Limb (tissue), 2 donors: Measurements from ENCODE around the gene VANGL2.

Source experiments
- DNase-seq, 2 donors: peaks; one replicate each; pipeline ENCODE4 v3.0.0-alpha.2; 2016; ENCODE audit errors: extremely low spot score in 2 of 2

The VANGL2 gene

DNA sequence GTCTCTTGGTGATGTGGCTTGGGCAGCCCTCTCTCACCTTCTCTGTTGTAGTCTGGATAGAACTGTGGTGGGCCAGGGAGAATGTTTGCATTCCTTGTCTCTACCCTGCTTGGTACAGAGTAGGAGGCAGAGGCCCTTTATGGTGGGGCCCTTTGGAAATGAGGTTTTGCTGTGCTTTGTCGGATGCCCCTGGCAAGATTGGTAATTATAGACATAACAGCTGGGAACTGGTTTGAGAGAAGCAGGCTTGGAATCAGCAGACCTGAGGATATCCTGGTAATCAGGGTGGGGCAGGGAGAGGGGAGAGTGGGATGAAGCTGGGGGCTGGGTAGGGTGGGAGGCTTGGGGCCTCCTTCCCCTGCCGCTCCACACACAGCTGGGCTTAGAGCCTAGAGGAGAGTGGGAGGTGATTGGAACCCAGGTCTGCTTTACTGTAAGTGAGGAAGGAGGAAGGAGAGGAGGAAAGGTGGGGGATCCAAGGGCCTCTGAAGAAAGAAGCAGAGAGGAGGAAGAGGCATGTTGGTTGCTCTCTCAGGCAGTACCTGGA is 5.0 kb downstream of the VANGL2 start:
- peak in 1 of 2 donors; percentile 16 for DNase-seq

DNA sequence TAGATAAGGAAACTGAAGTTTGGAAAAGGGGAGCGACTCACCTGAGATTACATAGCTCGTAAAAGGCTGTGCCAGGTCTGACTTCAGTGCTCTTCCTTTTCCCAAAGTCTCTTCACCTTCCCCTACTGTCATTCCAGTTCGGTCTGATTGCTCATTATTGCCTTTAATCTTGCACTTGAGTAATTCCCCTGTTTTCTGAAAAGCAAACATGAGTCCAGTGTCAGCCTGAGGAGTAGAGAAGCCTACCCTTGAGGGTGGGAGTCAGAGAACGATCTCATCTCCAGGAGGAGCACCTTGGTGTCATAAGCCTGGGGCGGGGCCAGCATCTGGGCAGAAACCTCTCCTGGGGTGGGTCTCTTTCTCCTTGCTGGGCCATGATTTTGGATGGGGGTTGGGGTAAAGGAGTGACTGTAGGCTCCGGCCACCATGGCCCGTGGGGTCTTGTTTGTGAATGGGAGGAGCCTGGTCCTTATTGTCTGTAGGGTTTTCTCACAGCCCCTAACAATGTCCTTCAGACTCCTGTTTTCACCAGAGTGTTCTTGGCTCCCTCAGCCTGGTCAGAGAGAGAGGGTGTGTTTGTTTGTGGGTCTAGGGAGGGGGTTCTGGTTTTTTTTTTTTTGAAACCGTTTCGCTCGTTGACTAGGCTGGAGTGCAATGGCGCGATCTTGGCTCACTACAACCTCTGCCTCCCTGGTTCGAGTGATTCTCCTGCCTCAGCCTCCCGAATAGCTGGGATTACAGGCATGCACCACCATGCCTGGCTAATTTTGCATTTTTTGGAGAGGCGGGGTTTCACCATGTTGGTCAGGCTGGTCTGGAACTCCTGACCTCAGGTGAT is 6.0 kb downstream of the VANGL2 start:
- no peak for DNase-seq

DNA sequence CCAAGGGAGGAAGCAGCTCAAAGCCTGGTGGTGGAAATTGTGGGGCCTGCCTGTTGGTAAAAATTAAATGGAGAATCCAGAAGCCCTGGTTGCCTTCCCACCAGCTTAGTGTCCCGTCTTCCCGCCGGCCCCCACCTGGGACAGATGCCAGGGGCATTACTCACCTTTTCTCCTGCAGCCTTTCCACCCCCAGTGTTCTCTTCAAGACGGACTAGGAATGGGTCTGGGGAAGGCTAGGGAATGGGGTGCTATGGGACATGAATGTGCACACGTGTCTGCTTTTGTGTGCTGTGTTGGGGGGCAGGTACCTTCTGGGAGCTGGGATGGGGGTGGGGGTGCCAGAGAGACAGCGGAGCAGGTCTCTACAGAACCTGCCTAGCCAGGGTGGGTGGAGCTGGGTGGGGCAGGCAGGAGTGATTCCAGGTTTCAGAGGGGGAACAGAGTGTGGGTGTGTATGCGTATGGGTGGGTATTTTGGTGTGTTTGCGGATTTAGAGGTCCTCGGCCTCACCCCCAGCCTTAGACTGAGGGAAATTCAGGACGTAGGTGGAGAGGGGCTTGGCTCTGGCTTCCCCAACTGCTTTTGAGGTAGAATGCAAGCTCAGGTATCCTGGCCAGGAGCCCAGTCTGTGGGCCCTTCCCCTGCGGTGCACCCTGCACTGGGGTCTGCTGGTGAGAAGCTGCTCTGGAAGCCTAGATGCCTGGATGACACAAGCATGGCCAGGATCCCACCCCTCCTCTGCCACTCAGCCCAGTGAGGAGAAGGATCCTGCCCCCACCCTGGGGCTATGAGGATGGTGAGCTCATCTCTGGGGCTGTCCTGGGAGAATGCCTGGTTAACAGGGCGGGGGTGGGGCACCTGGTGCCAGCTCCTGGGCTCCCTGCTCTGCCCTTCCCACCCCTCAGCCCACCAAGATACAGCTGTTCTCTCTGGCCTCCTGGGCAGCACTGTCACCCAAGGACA is 7.8 kb downstream of the VANGL2 start:
- DNase-seq = peak in 1 of 2 donors; percentile 37

DNA sequence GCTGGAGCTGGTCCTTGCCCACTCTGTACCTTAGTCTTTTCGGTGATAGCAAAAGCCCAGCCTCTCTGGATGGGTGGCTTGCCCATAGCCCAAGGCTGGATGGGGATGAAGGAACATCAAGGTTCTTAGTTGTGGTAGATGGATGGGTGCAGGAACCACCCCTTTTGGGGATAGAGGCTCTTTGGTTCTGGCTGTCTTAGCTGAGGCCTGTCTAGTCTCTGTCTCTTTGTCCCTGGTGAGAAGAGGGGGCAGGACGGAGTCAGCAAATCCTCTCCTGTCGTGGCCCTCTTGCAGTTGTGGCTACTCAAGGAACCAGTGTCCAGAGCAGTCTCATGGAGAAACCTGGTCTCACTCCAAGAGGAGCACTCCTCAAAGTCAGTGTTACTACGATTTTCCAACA is 8.5 kb downstream of the VANGL2 start:
- DNase-seq = peak in 1 of 2 donors; percentile 21

DNA sequence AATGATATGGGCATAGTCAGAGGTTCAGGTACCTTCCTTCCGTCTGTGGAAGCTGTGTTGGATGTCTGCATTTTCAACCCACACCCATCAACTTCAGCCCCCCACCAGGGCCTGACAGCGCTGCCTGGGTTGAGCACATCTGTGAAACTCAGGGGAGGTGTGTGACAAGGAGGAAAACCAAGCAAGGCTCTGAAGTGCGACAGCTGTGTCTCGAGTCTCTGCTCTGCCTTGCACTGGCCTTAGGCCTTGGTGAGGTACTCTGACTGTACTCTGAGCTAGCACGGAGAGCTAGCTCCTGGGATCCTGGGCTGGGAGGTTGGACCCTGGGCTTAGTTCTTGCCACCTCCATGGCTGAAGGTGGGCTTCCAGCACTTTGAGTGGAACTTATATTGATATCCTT is 9.1 kb downstream of the VANGL2 start:
- DNase-seq = peak in 1 of 2 donors; percentile 26

DNA sequence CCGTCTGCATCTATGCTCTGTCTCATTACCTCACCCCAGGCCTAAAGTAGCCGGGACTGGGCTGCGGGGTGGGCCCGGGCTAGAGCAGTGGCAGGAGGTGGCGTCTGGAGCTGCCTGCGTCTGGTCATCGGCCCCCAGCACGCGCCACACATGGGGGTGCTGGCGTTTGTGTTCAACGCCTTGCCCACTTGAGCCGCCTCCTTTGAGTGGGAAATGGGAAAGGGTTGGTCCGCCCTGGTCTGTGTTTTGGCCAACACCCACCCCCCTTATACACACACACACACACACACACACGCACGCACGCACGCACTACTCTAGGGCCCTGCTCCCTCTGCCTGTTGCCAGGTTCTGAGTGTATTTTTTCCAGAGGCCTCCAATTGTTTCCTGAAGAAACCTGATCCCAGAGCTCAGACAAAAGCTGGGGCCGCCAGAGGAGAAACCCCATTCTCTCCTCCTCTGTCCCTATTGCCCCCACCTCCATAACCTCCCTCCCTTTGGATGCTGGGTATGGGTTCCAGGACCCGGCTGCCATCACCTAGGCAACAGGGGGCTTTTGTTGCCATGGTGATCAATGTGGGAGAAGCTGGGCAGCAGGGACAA is 10.1 kb downstream of the VANGL2 start:
- peak; percentile 72 to 88 for DNase-seq

DNA sequence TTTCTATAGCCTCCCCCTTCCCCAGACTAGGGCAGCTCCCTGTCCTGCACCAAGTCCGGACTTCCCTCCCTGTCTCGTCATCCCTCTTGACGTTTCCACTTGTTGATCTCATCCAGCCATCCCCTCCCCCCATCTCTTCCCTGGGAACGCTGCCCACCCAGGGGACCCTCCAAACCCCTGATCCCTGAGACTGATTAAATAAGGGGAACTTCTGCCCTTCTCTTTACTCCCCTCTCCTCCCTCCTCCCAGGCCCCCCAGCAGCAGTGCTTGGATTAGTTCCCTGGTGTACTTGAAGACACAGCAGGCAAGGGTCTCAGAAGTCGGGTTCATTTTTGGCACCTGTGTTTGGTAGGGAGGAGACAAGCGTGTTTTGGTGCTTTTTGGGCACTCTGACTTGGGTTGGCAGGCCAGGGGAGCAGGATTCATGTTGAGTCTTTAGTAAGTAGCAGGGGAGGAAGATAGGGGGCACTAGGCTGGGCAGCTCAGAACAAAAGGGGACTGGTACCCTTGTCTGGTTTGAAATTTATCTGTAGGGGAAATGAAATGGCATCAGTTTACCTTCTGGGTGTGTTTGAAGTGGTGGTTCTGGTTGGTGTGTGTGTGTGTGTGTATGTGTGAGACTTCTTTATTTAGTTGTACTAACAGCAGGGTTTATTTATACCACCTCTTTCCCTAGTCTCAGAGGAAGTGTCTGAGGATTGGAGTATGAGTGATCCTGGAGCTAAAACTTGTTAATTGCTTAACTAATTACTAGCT is 11.1 kb downstream of the VANGL2 start:
- DNase-seq = peak in 1 of 2 donors; percentile 72

DNA sequence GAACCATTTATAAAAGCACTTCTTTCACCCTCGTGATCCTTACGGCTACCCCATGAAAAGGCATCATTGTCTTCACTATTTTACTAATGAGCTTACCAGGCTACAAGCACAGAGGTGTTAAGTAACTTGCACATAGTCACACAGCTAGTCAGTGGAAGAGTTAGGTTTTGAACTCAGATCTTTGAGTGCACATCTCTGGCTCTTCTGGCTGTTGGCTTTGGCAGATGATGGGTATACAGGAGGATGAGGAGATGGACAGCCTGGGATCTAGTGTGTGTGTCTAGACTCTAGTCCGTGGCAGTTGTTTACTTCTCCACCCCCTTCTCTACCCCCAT is 11.6 kb downstream of the VANGL2 start:
- DNase-seq = peak in 1 of 2 donors; percentile 22

DNA sequence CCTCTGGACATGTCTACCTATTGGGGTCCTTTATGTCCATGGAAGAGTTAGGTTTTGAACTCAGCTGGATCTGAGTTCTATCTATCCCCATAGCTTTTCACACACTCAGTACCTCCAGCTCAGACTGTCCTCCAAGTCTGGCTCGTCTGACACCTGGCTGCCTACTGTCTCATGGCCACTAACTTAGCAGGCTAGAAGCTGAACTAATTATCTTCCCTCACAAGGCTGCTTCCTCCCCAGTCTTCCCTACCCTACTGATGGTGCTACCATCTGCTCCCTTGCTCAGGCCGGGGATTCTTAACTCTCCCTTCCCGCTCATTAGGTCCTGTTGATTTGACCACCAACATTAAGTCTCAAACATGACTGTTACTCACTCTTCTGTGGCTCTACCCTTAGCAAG is 13.4 kb downstream of the VANGL2 start:
- no peak for DNase-seq

DNA sequence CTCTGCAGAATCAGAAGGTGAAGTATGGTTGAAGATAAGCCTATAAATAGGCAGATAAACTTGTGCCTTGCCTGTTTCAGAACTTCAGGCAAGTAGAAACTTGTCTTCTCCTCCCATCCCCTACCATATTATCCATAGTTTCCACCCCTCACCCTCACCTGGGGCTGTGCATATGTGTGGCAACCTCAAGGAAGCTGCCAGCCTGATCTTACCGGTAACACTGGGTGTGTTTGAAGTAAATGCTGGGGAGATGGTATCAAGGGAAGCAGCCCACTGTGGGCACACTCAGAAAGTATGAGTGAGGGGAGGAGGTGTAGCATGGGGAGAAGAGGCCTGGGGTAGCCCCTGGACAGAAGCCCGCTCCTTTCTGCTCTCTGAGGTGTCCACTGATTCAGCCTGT is 14.5 kb downstream of the VANGL2 start:
- no peak for DNase-seq

DNA sequence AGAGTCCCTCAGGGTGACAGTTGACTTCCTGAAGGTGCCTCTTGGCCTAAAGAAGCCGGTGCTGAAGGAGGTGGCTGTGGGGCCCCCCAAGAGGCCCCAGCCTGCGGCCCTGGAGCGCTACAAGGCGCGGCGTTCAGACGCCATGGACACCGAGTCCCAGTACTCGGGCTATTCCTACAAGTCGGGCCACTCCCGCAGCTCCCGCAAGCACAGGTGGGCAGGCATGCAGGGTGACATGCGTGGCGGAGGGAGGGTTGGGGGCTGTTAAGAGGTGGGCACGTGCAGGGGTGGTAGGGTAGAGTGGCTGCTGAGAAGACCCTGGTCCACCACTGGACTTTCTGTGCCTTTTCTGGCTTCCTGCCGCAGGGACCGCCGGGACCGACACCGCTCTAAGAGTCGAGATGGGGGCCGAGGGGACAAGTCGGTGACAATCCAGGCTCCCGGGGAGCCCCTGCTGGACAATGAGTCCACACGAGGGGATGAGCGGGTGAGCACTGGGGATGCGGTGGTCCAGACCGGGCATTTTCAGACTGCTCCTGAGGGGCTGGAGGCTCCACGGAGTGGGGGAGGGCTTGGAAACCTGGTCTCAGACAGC is 15.4 kb downstream of the VANGL2 start:
- DNase-seq = no peak

DNA sequence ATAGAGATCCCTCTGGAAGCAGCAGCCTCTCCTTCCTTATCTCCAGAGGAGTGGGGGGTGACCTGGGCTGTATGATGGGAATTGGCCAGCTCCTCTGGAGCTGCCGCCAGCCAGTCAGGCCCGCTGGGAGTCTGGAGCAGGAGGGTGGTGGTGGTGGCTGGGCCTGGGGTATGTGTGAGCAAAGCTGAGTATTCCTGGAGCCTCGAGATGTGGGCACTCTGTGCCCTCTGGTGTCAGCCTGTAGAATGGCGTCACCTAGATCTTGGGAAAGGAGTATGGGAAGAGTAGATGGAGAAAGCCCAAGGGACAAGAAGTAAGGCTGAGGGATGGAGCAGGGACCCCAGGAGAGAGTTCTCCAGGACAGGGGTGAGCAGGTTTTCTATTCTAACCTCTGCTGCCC is 16.0 kb downstream of the VANGL2 start:
- DNase-seq = no peak

DNA sequence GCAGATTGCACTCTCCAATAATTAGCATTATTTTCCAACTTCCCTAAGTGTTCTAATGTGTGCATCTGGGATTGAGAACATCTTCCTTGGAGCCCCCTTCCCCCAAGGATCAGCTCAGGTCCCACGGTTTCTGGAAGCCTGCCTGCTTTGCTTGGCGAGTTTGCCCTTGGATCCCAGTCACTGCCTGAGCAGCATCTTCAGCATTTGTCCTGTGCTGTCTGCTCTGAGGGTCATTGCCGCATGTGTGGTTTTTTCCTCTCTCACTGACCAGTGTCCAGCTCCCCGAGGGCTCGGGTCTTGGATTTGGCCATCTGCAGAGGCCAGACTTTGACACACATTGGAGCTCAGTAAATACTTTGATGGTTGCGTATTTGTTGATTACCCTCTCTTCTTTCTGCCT is 18.1 kb downstream of the VANGL2 start:
- no peak for DNase-seq

DNA sequence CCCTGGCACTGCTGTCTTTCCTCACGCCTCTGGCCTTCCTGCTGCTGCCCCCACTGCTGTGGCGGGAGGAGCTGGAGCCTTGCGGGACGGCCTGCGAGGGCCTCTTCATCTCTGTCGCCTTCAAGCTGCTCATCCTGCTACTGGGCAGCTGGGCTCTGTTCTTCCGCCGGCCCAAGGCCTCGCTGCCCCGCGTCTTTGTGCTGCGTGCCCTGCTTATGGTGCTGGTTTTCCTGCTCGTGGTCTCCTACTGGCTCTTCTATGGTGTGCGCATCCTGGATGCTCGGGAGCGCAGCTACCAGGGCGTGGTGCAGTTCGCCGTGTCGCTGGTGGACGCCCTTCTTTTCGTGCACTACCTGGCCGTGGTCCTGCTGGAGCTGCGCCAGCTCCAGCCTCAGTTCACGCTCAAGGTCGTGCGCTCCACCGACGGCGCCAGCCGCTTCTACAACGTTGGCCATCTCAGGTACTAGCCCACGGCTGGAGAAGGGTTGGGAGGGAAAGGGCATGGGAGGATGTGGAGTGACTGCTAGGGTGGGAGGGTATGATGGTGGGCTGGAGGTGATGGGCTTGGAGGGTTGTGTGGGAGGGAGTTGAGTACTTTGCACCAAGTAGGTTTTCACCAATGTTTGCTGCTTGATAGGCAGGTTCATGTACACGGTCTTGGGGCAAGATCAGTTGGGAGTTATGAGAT is 18.9 kb downstream of the VANGL2 start:
- DNase-seq = peak in 1 of 2 donors; percentile 22

DNA sequence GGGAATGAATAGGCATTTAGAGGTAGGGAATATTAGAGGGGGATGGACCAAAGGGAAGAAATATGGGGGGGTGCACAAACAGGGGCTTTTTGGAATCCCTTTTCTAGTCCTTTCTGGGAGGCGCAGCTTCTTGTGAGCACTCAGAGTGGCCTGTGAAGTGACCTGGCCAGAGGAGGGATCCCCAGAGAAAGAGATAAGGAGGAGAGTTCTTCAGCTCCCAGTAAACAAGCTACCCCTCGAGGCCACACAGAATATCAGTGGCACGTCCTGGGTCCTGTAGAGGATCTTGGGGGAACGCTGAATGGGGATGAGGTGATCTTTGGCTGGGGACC is 19.4 kb downstream of the VANGL2 start:
- DNase-seq = no peak

DNA sequence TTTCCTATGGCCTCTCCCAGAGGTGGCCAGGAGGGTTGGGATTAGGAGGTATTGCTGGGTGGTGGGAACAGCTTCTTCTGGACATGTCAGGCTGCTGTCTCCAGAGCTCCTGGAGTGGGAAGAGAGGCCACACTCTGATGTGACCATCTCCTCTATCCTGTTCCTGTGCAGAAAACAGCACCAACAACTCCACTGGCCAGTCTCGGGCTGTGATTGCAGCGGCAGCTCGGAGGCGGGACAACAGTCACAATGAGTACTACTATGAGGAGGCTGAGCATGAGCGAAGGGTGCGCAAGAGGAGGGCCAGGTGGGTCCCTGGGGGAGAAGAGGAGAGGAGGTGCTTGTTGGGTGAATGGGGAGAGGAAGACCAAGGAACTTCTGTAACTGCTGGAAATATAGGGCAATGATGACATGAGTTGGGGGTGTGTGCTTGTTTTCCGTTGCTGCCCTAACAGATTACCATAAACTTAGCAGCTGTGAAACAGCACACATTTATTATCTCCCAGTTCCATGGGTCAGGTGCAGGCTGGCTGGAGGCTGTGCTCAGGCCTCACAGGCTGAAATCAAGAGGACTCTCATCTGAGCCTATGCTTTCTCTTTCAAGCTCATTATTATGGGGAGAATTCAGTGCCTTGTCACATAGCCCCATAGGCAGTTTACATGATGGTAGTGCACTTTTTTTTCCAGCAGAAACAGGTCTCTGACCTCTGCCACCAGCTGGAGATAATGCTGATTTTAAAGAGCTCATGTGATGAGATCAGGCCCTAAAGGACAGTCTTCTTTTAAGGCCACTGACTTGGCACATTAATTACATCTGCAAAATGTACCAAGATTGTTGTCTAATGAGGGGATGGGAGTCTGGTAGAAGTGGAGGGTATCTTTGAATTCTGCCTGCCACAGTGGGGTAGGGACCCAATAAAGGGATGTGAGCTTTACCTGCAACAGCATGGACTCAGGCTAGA is 20.8 kb downstream of the VANGL2 start:
- no peak for DNase-seq

DNA sequence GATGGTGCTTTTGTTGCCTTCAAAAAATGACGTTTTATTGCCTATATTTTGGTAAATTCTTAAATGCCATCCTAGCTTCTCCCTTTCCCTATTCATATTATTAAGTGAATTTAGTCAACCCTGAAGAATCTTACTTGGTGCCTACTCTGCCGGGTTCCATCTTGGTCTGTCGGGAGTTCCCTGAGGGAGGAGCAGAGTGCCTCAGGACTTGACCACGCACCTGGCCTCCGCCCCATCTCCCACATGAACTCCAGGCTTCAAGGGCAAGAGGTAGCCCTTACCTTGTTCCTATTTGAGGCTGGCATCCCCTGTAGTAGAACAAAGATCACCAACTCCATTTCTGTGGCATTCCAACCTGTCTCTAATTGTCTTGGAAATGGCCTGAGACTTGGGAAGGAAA is 21.5 kb downstream of the VANGL2 start:
- DNase-seq = no peak

DNA sequence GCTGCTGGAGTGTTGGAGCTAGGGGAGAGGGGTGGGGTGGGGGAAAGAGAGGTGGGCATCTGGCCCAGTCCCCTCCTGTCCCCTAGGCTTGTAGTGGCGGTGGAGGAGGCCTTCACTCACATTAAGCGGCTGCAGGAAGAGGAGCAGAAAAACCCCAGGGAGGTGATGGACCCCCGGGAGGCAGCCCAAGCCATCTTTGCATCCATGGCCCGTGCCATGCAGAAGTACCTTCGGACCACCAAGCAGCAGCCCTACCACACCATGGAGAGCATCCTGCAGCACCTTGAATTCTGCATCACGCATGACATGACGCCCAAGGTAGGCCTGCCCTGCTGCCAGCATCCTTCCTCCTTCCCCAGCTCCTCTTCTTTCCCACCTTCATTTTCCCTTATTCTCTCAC is 23.6 kb downstream of the VANGL2 start:
- DNase-seq = no peak

DNA sequence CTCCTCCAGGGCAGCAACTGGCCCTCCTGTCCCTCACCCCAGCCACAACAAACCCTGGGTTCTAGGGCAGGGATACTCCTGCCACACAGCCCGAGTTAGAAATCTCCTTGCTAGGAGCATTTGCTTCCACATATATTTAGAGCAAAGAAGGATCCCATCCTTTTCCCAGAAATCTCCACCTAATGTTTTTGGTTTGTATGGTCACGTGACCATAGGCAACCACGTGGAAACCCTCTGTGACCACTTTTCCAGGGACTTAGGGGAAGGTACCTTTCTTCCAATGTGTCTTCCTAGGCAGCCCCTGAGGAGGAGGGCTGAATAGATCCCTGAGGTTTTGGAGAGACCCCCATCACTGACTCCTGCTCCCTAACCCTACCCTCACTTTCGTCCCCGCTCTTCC is 25.5 kb downstream of the VANGL2 start:
- no peak for DNase-seq
